Measurements from ENCODE around the gene MLLT10.

Gene MLLT10

DNA sequence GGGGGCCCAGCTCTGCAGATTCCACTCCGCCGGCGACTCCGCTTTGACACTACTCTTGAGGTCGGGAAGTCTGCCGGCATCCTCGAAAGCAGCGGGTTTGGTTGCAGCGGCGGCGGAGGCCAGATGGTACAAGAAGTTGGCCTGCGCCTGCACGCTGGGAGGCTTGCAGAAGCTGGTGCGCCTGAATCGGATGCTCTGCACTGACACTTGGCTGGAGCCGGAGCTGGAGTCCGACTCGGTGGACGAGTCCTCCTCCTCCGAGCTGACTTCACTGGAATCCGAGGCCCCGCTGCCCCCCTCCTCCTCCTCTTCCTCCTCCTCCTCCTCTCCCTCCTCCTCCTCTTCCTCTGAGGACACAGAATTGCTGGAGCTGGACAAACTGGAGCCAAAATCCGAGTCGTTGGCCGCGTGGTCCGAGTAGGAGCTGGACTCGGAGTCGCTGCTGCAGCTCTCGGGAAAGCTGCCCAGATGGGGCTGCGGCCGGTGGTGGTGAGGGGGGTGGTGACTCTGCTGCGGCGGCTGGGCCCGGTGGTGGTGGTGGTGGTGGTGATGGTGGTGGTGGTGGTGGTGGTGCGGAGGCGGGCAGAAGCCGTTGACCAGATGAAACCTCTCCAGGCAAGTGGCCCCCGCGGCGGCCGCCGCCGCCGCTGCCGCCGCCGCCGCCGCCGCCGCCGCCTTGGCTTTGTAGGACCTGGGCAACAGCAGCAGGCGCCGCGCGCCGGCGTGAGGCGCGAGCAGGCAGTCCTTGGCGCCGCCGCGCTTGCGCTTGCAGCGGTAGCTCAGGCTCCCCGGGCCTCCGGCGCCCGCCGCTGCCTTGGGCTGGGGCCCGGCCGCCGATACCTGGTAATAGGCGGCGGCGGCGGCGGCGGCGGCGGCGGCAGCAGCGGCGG is 17.5 kb upstream of the MLLT10 start:
- no peak for DNase-seq (ENCODE audit: low spot score)

DNA sequence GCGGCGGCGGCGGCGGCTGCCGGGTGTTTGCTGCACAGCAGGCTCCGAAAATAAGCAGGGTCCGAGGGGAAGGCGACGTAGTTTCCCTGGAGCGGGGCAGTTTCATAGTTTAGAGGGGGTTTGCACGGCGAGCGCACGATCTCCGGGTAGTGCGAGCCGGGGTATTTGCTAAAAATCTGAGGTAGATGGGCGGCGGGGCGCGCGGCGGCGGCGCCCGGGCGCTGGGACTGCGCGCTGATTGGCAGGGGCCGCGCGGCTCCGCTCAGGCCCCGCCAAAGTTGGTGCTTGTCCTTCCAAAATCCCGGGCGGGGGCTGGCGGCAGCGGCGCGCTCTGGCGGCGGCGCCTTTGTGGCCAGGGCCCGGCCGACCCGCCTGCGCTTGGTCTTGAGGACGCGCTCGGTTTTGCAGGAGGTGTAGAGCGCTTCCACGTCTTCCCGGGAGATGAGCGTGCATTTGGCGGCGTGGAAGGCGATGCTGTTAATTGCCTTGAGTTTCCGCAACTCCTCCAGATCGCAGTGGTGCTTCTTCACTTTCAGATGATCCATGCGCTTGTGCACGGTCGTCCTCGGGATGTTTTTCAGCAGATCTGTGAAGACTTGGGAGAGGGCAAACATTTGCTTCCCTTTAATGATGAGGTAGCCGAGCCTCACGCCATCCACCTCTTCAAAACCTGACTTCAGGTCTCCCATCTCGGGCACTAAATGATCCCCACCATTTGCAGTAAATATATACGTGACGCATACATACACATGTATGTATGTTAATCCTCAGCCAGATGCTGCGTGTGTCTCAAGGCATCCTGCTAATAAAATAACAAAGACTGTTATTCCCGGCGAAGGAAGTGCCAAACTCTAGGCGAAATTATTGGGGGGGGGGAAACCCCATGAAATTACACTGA is 16.6 kb upstream of the MLLT10 start:
- peak; percentile 51 for DNase-seq (ENCODE audit: low spot score)

DNA sequence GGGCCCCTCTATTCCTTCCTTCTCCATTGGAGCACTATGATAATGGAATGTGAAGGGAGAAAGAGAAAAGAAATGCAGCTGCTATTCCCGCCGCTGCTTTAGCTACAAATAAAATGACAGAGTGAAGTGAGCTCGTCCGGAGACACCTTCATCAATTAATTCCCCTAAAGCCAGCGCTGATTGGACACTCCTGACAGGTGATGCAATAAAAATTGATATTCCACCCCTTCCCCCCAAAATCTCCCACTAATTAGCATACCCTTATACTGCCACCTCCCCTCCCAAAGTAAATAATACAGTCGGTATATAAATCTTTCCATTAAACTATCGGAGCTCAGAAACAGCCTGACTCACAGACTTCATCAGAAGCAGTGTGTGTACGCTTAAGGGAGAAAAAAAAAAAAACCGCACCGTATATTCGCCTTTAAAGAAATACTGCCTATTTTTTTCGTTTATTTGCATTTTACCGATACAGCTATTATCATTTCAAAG is 15.8 kb upstream of the MLLT10 start:
- DNase-seq (ENCODE audit: low spot score), result peak; percentile 77

DNA sequence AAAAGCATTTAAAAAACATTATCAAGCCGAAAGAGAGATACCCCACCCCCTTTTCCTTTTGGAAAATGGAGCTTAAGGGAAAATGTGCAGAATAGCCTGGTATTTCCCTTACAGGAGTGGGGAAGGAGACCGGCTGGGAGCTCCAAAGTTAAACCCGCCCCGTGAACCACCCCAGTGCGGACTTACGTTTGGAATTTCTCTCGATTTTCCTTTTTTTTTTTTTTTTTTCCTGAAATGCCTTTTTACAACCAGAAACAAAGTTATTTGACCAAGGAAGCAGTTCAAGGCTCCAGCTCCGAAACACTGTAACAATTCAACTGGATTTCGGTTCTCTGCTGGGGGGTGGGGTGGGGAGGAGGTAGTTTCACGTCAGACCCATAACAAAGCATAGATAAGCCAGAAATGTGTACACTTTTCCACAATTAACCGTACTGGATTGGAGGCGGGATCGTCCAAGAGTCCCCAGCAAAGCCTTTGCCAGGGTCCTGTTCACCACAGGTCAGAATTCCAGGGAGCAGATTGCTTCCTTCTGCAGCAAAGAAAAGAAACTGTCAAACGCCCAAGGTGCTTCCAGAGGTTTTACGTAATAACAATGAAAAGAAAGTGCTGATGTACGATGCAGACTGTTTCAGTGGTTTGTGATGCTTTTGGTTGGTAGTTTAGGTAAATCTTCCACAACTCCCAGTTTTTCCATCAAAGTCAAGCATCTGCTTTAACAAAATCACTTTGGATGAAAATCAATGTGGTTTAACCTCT is 15.2 kb upstream of the MLLT10 start:
- no peak for DNase-seq (ENCODE audit: low spot score)

DNA sequence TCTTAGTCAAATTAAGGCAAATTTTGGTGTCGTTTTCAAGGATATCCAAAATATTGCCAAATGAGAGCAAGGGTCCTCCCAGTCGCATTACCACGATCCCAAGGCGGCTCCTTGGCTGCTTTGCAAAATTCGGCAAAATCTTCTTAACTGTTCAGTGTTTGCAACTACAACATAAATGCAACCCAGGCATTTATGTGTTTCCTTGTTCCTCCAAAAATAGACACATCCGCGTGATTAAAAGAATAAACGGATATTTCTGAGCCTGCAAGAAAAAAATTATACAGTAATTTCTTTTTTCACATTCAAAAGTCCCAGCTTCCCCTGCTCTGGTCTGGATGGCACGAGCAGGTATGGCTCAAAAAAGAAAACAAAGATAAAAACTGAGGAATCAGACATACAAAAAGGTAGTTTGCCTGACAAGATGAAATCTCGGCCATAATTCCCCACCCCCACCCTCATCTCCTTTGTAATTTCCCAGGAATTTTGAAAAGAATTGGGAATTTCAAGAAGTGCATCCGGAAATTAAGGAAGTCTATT is 14.6 kb upstream of the MLLT10 start:
- no peak for DNase-seq (ENCODE audit: low spot score)

DNA sequence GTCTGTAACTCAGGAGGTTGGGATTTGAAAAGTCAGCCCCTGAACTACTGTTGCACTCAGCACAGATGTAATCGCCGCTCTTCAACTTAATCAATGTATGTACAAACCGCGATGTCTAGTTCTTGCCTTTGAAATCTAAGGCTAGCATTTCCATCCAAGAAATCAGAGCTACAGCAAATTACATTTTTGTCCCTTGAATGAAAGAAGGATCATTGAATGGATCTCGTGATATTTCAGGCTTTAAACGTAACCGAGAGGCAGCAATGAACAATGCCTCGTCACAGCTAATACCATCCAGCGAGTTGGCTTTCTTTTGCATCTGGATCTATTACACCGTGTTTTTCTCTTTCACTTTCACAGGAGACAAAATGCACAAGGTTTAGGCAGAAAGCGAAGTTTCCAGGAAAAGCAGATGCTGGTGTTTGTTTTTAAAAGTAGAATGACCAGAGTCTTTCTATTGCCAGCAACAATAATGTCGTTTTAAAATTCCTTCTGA is 14.0 kb upstream of the MLLT10 start:
- peak; percentile 44 for DNase-seq (ENCODE audit: low spot score)

DNA sequence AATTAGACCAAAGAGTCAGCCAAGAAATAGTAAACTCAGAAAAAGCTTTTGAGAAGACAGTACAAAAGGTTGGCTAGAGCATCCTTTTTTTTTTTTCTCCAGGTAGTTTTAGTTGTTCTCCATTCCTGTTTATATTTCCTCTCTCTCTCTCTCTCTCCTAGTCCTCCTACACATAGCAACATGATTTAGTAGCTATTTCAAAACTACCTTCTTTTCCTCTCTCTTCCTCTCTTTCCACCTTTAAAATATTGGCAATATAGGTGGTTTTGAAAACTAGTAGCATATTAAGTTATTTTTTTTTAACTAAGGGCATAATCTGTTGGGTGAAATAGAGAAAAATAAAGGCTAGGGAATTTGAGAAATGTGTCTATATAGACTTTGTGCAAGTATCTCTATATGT is 13.5 kb upstream of the MLLT10 start:
- DNase-seq (ENCODE audit: low spot score), result no peak

DNA sequence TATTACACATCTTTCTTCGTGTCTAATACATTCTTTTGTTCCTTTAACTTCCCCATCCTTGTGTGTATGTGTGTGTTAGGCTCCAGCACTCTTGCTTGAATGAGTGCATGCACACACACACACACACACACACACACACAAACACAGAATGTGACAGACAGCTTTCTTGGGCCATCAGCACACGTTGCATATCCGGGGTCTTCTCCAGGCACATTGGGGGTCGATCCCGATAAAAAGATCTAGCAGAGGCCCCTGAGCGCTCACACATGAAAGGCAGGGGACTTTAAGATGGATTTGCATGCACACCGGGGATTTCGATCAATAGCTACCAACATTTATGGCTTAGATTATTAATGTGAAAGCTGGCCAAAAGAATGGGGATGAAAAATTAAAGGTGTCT is 13.1 kb upstream of the MLLT10 start:
- DNase-seq (ENCODE audit: low spot score), result no peak

DNA sequence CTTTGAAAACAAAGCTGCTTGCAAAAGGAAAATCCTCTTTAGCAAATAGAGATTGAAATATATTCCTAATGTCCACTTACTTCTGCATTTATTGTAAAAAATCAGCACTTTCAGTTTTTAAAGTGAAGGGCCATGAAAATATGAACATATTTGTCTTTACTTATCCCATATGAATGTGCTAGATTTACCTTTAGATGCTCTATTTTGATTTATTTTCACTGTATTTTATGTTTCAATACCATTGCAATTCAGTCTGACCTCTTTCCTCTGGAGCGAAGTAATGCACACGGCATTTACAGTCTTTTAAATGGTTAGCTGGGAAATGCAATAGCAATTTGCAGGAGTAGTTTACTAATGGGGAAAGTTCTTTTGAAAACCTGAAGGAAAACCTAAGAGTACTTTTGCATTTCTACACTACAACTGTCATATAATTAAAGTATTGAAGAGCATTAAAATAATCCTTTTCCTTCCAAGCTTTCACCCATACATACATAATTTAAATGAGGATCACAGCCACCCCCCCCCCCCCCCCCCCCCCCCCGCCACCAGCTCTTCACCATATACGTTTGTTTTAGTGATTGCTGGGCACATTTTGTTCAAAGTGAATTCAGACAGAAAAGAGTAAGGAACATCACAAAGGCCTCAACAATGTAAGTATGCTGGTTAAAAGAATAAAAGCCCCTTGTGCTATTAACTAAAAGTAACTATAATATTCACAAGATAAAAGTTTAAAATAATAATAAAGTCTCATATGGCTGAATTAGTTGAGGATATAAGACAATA is 12.1 kb upstream of the MLLT10 start:
- DNase-seq (ENCODE audit: low spot score), result no peak

DNA sequence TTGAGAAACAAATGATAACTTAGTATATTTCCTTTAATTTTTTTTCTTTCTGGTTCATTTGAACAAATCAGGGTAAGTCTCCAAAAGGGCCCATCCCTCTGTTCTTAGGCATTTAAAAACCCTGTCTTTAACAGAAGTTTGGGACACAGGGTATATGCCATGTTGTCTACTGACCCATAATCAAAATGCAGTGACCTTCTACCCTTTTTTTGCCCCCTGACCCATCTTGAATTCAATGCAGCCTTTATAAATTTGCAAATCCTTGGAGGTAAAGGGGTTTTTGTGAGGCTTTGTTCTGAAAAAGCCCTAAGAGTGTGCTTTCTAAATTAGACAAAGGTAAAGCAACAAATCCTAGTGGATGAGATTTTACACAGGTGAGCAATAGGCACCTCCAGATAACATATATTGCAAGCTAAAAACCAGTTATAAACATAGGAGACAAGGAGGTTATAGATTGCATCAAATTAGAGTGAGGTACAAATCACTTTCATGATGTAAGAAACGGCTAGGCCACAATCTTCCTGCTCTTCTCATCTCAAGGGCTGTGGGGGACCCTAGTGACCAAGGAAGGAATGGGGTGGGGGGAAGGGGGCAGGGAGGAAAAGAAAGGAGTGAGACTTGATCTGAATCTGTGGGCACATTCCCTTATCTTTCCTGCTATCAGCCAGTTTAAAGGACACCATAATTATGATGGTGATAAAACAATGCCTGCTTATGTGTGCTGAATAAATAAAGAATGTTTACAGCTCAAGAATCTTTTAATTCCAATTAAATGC is 11.2 kb upstream of the MLLT10 start:
- no peak for DNase-seq (ENCODE audit: low spot score)

DNA sequence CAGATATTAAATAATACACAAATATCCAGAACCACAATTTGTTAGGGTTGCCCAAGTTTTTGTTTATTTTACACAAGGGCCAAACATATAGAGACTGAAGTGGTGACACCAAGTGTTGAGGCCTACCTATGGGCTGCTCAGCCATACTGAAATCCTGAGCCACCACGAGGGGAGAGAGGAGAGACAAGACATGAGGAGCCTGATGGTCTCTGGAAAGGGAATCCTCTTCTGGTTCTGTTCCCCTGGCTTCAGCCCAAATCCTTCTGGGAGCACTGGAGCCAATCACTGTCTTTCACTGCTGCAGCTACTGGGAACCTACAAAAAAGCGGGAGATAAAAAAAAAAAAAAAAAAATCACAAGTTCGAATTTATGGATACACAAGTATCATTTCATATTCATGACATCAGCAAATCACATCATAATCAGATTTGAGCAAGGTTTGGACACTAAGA is 10.4 kb upstream of the MLLT10 start:
- peak; percentile 71 for DNase-seq (ENCODE audit: low spot score)

DNA sequence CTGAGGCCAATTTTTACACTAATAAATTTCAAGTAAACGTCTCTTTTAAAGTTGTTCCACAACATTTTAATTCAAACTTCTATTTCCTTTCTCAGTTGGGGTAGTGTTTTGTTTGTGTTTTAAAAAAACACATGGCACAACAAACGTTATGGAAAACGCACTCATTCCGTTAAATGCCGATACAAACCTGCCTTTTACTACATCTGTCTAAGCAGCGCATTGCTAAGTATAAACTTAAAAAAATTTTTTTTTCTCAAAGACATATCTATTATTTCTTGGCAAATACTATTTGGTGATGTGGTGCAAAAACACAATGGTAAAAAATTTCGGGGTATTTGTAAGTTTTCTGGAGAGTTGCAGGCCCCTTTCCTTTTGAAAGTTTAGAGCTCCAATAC is 9.9 kb upstream of the MLLT10 start:
- no peak for DNase-seq (ENCODE audit: low spot score)

DNA sequence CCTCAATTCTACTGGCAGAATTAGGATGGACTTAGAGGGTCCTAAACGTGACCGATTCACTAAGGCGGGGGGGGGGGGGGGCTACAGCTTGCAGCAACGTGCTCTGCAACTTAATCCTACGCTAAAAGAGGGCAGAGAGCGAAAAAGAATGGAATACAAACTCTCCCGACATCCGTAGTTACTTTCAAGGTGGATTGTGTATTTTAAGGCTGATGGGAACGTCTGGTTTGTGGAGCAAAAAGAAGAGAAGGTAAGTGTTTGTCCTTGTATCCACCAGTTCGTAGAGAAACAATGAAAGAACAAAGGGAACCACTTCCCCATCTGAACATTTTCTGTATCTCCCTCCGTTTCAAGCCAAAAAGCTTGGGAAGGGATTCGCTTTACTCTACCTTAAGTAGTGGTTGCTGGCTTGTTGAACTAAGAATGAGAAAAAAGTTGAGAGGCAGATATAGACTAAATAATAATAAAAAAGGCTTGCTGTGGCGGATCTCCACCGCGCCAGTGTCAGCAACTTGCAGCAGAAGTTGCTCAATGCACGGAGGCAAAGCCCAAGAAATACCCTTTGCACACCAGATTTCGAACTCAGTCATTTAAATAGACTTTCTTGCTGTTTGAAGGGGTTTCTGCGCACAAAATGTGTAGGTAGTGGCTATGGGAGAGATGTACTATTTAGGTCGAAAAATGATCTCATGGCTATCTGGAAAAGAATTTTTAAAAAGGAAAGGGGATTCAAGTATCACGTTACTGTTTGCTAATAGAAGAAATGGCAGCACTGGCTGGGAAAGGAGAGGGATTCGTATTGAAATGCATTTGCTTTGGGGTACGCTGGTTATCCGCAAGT is 9.3 kb upstream of the MLLT10 start:
- DNase-seq (ENCODE audit: low spot score), result peak; percentile 54

DNA sequence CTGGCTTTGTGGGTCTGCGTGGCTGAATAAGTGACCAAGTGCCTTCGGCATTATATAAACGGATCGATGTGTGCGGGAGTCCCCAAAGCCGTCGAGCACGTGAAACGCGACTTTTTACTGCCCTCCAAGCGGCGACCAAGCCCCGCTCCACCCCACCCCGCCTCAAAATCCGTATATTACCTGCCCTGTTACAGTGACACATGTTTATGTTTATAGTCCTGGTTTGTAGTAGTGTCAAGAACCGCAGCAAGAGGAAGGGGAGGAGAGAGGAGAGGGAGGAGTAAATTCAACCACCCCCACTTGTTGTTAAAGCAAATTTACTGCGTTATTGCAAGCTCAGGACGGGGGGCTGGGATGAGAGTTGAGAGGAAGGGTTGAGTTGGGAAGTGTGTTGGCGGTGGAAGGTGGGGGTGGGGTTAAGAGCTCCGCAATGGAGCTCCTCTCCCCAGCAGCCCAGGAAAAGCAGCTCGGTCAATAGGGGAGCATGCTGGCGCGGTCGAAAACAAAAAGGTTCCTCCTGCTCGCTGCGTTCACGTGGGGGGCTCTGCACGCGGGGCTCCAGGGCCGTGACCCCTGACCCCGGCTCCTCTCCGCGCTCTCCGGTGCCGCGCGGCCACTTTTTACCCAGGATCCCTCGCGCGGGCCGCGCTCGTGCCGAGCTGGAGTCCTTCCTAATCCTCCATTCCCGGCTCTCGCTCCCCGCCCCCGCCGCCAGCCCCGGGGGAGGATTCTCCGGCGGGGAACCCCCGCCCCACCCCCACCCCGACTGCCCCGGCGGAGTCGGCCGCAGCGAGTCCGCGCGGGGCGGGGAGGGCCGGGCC is 8.5 kb upstream of the MLLT10 start, which contains the start of gene SKIDA1:
SKIDA1 (minus strand) TSS at position 316 of the 821 bp plus-strand sequence. CDS start 7,860 bp downstream, outside the sequence.
- DNase-seq (ENCODE audit: low spot score), result peak; percentile 94

DNA sequence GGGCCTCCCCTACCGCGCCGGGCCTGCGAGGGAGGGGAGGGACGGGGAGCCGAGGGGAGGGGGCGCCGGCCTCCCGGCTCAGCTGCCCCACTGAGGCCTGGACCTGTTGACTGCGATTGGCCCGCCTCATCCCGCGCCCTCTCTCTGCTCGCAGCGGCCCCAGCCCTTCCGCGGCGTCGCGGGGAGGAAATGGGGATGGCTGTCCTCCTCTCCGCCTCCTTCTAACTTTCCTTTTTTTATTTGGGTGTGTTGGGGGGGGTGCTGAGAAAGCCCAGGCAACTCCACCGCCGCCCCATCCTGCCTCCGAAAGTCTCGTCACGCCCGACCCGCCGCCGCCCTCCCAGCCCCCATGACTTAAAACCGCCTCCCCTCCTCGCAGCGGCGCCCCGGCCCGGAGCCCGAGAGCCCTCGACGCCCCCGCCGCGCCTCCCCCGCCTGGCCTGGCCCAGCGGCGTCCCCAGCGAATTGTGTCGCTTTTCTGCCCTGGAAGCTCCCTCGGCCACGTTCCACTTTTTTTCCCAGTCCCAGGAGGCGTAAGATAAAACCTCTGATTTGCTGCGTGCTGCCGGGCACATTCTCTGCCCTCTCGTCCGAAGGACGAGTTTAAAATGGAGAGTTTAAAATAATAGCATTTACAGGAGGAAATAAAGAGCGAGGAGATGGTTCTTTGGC is 7.7 kb upstream of the MLLT10 start:
- DNase-seq (ENCODE audit: low spot score), result no peak

DNA sequence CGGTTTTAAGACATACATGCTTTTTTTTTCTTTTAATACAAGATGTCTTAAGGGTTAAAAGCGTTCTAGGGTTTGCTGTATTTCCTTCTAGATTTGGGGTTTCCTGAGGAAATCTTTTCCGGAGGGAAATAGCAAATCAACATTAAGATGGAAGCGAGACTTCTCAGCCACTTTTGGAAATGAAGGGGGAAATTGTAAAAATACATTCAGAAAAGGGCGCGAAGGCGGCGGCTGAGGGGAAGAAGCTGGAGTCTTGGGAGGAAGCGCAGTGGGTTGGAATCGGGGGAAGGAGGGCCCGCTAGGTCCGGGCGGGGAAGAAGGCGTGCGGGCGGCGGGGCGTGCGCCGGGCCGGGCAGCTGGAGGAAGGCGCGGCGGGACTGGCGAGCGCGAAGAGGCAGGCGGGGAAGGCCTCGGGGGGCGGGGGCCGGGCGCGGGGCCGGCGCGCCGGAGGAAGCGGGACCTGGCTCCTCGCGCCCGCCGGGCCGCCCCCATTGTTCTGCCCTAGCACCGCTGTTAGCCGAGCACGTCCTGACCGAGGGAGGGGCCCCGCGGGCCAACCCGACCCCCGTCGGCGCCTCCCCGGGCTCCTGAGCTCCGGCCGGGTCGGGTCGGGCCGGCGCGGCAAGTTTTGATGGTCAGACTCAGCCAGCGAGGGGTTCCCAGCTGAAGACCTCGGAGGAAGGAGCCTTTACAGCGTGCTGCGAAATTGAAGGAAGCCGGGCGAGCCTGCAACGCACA is 7.0 kb upstream of the MLLT10 start:
- DNase-seq (ENCODE audit: low spot score), result peak; percentile 43
